ENCODE measurements around the gene ESPN.

GRCh38 chr1:6481820-6482219 lies 57.2 kb downstream of the ESPN start:
- TF ChIP-seq, protein P1, sequence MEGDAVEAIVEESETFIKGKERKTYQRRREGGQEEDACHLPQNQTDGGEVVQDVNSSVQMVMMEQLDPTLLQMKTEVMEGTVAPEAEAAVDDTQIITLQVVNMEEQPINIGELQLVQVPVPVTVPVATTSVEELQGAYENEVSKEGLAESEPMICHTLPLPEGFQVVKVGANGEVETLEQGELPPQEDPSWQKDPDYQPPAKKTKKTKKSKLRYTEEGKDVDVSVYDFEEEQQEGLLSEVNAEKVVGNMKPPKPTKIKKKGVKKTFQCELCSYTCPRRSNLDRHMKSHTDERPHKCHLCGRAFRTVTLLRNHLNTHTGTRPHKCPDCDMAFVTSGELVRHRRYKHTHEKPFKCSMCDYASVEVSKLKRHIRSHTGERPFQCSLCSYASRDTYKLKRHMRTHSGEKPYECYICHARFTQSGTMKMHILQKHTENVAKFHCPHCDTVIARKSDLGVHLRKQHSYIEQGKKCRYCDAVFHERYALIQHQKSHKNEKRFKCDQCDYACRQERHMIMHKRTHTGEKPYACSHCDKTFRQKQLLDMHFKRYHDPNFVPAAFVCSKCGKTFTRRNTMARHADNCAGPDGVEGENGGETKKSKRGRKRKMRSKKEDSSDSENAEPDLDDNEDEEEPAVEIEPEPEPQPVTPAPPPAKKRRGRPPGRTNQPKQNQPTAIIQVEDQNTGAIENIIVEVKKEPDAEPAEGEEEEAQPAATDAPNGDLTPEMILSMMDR (IDR thresholded peaks at IDR 0.05; ENCODE audit: low read depth, low read length): no peak
- no peak for TF ChIP-seq POLR2A (IDR thresholded peaks at IDR 0.05; ENCODE audit: extremely low read depth, insufficient read length)
